ENCODE measurements around the gene CARNS1. TPM values are rescaled to one million over a fixed set of nuclear protein-coding genes. Genes with fewer than 3 reads are reported as not detected.

The CARNS1 gene
- total and polyA plus RNA-seq, 9 of the 15 experiments (the other 6 are each of a cell fraction or from before 2014, with no cell fraction given) = 0.01 to 0.18 (median 0.06) TPM; not detected in 3

GRCh38 chr11:67442504-67443404 is 27.3 kb downstream of the CARNS1 start (continued):
- TF ChIP-seq TOE1 (IDR thresholded peaks at IDR 0.05; ENCODE audit: borderline replicate concordance) (no peak), TOE1 (CRISPR knock-in tag; IDR thresholded peaks at IDR 0.05; ENCODE audit: borderline replicate concordance, low read depth) (no peak), ZNF311 (CRISPR knock-in tag; IDR thresholded peaks at IDR 0.05) (no peak), STAG1 (CRISPR knock-in tag; IDR thresholded peaks at IDR 0.05; ENCODE audit: borderline replicate concordance) (0 out of 2 replicates have a peak, but pooled peaks have one; percentile 15), FOXK2 (conservative IDR thresholded peaks at IDR 0.05 in 1 of 2, IDR thresholded peaks at IDR 0.05 in 1 of 2; ENCODE audit: low read depth in 2 of 2) (no peak), MEF2D (tag; conservative IDR thresholded peaks at IDR 0.05; ENCODE audit: low read depth) (no peak), JUND (IDR thresholded peaks at IDR 0.05; ENCODE audit: borderline replicate concordance, low read depth, low read length) (no peak), JUND (tag; IDR thresholded peaks at IDR 0.05; ENCODE audit: borderline replicate concordance, low read depth, low read length) (no peak), GATA2 (CRISPR knock-in tag; IDR thresholded peaks at IDR 0.05) (no peak), ZBTB7A (IDR thresholded peaks at IDR 0.05; ENCODE audit: borderline replicate concordance, control insufficient read depth, low read depth, low read length) (0 out of 2 replicates have a peak, but pooled peaks have one; percentile 18), CHAMP1 (IDR thresholded peaks at IDR 0.05) (no peak), ZNF395 (CRISPR knock-in tag; IDR thresholded peaks at IDR 0.05) (peak; percentile 51; the same call in 1 of the 2 replicates), SMC3 (conservative IDR thresholded peaks at IDR 0.05; ENCODE audit: insufficient read depth, low read depth, low read length) (no peak), MEIS2 (IDR thresholded peaks at IDR 0.05; ENCODE audit: partially characterized antibody) (no peak), MCM5 (IDR thresholded peaks at IDR 0.05; ENCODE audit: low read depth) (no peak), ATF6 (CRISPR knock-in tag; IDR thresholded peaks at IDR 0.05) (no peak), SIRT6 (IDR thresholded peaks at IDR 0.05; ENCODE audit: low read depth, low read length) (no peak), JUN (IDR thresholded peaks at IDR 0.05; ENCODE audit: borderline replicate concordance, low read depth, low read length) (no peak), JUN (CRISPR knock-in tag; IDR thresholded peaks at IDR 0.05; ENCODE audit: borderline replicate concordance) (no peak)

Data from K562 (cell line).